Ascending aorta (tissue), 2 donors: ENCODE results near the gene CNGA1. TPM values are rescaled to one million over a fixed set of nuclear protein-coding genes. Genes with fewer than 3 reads are reported as not detected.

ENCODE experiments used
- DNase-seq, 2 donors: peaks; one replicate each; pipeline ENCODE4 v3.0.0-alpha.2; 2019; ENCODE audit warnings: low spot score in 2 of 2
- H3K27ac ChIP-seq, 2 donors: fragments of 200-600 bp; sonication (generic); one replicate each; pipeline ENCODE4 v1.5.1; 2016 to 2017; ENCODE audit warnings: mild to moderate bottlenecking in 1 of 2
- H3K27me3 ChIP-seq: fragments of 200-600 bp; sonication (generic); one replicate; pipeline ENCODE4 v1.5.1; 2017
- H3K36me3 ChIP-seq, 2 donors: fragments of 200-600 bp; sonication (generic); one replicate each; pipeline ENCODE4 v1.5.1; 2016
- H3K4me1 ChIP-seq, 2 donors: fragments of 200-600 bp; sonication (generic); one replicate each; pipeline ENCODE4 v1.5.1; 2016 to 2017; ENCODE audit warnings: mild to moderate bottlenecking in 1 of 2
- H3K4me3 ChIP-seq, 2 donors: fragments of 200-600 bp; sonication (generic); one replicate each; pipeline ENCODE4 v1.5.1; 2016 to 2017; ENCODE audit warnings: mild to moderate bottlenecking in 1 of 2
- H3K9me3 ChIP-seq, 2 donors: fragments of 200-600 bp; sonication (generic); one replicate each; pipeline ENCODE4 v1.5.1; 2016
- intact Hi-C: fragments of 100-400 bp; cut with DNase I; formaldehyde crosslinking; loops from one replicate; pipeline ENCODE4 v1.15.1; 2023
- total RNA-seq: library from RNA; depleted of rRNA; stranded (reverse); fragments of >200 nt; gene quantifications from one replicate; pipeline ENCODE4 v1.1.0, GENCODE V29; 2016
- TF ChIP-seq, protein P1 (sequence below), 3 experiments: fragments of 200-600 bp in 2 of 3; fragments of 450-650 bp in 1 of 3; sonication (generic) in 2 of 3; IDR thresholded peaks; one replicate each; pipeline ENCODE4 v1.5.1; 2016 to 2019; ENCODE audit warnings: antibody characterized with exemption in 3 of 3, mild to moderate bottlenecking in 1 of 3, moderate library complexity in 1 of 3

CNGA1 gene
- total RNA-seq: not detected

DNA sequence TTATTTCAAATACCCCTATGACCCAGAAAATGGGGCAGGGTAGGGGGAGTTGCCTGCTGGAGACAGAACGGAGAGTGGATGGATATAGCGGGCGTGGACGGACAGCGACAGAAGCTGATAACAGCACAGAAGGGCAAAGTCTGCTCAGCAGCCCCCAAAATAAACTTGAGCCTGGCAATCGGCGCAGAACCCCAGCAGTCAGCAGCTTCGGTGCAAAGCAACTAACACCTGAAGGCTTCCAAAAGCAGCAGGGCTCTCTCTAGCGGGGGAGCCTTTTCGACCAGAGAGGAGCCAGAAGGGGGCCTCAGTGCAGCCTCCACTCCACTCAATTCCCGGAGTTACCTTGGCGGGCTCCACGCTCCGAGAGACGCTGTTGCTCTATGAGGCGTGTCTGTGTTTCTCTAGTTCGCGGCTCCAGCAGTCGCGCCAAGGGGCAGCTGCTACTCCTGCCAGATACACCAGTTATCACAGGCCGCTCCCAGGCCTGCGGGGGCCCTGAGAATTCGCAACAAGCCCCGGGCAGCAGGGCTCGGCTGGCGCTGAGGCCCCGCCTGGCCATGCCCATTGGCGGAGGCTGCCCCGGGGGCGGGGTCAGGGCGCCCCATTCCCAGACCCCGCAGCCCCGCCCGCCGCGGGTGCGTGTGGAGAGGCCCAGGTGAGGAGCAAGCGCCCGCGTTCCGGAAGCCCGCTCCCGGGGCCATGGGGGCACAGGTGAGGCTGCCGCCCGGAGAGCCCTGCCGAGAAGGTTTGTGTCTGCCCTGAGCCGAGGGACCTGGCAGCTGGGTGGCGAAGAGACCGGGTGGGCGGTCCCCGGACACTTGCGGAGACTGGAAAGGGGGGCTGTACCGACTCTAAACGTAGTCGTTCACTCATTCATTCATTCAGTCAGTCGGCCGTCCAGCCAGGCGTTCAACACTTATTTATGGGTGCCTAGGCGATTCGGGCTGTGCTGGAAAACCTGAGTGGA, at the start of gene CNGA1, which contains the start of gene NIPAL1:
CNGA1 (minus strand) TSS at position 541 of the 967 bp plus-strand sequence. CDS start 63,992 bp downstream, outside the sequence.
NIPAL1 (plus strand) TSS at position 632 of the 967 bp plus-strand sequence; CDS start at position 700, 68 bp downstream.
- Histone ChIP-seq H3K4me3 (peak within 1 kb of the TSS; percentile 61 to 69), H3K27me3 (no peaks in the 10 kb centered on the region), H3K27ac (peak within 1 kb of the TSS in 1 of 2 donors; percentile 23), H3K36me3 (no peaks in the 10 kb centered on the region), H3K4me1 (peaks cover 0 to 2% of the 10 kb centered on the region in 2 donors), H3K9me3 (no peaks in the 10 kb centered on the region)
- TF ChIP-seq, protein P1, sequence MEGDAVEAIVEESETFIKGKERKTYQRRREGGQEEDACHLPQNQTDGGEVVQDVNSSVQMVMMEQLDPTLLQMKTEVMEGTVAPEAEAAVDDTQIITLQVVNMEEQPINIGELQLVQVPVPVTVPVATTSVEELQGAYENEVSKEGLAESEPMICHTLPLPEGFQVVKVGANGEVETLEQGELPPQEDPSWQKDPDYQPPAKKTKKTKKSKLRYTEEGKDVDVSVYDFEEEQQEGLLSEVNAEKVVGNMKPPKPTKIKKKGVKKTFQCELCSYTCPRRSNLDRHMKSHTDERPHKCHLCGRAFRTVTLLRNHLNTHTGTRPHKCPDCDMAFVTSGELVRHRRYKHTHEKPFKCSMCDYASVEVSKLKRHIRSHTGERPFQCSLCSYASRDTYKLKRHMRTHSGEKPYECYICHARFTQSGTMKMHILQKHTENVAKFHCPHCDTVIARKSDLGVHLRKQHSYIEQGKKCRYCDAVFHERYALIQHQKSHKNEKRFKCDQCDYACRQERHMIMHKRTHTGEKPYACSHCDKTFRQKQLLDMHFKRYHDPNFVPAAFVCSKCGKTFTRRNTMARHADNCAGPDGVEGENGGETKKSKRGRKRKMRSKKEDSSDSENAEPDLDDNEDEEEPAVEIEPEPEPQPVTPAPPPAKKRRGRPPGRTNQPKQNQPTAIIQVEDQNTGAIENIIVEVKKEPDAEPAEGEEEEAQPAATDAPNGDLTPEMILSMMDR (IDR thresholded peaks at IDR 0.05): peak in 1 of 3 experiments; percentile 31
- DNase-seq: peak in 1 of 2 donors; percentile 85
- intact Hi-C loops: loop anchor here (2.0 to 5.0 kb wide), 3 partner anchors 71 to 121 kb away; partner anchors contain the start of gene NFXL1

DNA sequence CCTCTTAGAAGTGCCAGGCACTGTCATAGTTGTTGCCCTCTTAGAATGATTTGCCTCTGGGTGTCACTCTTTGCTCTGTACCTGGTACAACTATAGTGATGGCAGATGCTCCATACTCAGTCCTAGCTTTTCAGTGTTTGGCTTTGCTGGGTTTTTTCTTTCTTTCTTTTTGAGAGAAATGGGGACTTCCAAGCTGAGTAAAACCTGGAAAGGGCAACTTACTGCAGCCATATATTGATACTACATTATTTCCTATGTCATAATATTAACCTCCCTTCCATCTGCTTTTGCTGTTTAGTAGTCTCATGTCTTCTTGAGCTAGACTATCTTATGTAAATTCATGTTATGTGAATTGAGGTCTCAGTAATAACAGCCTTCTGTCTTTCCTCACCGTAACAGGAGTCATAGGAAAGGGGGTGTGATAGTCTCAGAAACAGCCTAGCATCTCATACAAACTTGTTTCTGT, 49.1 kb upstream of the CNGA1 start:
- Histone ChIP-seq H3K9me3 (peaks cover 0 to 2% of the 10 kb centered on the region in 2 donors), H3K4me3 (no peak overlapping the region), H3K27ac (no peak overlapping the region), H3K36me3 (no peaks in the 10 kb centered on the region), H3K4me1 (no peaks in the 10 kb centered on the region), H3K27me3 (no peaks in the 10 kb centered on the region)
- DNase-seq: no peak
- intact Hi-C loops: no loop called here
- TF ChIP-seq, protein P1 (IDR thresholded peaks at IDR 0.05): no peak

DNA sequence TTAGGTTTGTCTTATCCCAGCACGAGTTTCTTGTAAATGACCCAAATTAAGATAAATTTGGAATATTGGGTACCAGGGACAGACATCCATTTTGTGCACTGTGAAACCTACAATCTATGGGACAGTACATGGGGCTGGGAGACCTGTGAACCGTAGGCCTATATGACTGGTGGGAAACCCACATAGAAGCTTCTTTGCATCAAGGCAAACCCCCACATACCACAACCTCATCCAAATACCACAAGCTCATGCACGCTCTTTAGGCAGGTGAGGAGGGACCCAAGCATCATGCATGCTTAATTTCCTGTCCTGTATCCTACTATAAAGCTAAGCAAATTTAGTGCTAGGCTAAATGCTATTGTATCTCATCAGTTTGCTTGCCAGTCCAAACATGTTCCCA, 47.9 kb upstream of the CNGA1 start:
- intact Hi-C loops: no loop called here
- TF ChIP-seq, protein P1 (IDR thresholded peaks at IDR 0.05): no peak
- no peak overlapping the region for H3K4me3 ChIP-seq
- H3K36me3 ChIP-seq: no peaks in the 10 kb centered on the region
- no peaks in the 10 kb centered on the region for H3K4me1 ChIP-seq
- DNase-seq: no peak
- no peak overlapping the region for H3K27ac ChIP-seq
- no peaks in the 10 kb centered on the region for H3K27me3 ChIP-seq
- peaks cover 0 to 3% of the 10 kb centered on the region in 2 donors for H3K9me3 ChIP-seq

DNA sequence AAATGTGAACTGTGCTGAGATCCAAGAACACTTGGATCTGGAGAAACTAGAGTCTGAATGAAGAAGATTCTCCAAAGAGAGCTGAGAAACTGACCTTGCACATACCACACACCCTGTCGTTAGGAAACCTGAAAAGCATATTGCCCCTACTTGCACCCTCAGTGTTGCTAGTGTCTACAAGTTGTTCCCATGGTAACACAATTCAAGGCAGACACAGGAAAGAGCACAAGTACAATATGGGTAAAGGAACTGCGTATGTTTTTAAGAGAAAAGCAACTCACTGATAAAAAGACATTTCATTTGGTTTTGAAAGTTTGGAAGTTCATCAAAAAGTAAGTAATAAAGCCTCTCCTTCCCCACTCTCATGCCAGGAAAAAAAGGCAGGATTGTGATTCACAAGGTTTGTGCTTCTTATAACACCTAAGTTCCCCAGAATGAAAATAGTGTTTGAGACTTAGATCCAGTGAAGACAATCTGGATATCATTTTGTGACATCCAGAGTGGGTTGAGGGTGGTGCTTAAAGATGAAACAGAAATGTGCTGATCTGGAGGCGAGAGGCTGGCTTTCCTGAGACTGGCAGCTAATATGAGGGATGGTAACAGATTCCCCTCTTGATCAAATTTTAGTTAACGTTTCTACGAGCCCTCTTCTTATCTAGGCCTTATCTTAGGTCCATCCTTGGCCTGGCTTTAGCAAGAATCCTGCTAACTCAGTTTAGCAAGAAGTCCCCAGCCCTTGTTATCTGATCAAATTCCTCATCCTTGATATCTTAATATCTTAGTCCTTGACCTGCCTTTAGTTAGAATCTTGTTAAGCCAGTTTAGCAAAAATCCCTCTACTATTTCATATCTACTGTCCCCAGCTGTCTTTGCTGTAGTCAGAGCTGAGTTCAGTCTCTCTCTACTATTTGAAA, 42.4 kb upstream of the CNGA1 start:
- Histone ChIP-seq H3K36me3 (no peaks in the 10 kb centered on the region), H3K27ac (no peak overlapping the region), H3K4me3 (no peak overlapping the region), H3K27me3 (no peaks in the 10 kb centered on the region), H3K9me3 (peaks cover 0 to 3% of the 10 kb centered on the region in 2 donors), H3K4me1 (no peaks in the 10 kb centered on the region)
- intact Hi-C loops: no loop called here
- TF ChIP-seq, protein P1 (IDR thresholded peaks at IDR 0.05): no peak
- DNase-seq: no peak

DNA sequence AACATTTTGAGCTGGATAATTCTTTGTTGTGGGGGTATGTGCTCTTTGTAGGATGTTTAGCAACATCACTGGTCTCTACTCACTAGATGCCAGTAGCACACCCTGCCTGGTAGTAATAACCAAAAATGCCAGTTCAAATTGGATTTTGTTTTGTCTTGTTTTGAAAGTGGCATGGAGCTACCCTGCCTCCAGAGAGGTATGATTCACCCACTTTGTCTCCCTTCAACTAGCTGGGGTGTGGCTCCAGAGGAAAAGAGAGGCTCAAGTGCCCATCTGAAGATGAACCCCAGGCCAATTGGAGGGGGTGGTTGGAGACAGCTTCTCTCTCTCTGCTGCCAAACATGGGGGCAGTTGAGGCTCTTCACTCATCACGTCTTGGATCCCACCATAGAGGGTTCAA, 34.6 kb upstream of the CNGA1 start:
- Histone ChIP-seq H3K27me3 (no peaks in the 10 kb centered on the region), H3K4me1 (no peaks in the 10 kb centered on the region), H3K9me3 (no peaks in the 10 kb centered on the region), H3K4me3 (no peak overlapping the region), H3K27ac (no peak overlapping the region), H3K36me3 (no peaks in the 10 kb centered on the region)
- intact Hi-C loops: no loop called here
- no peak for DNase-seq
- TF ChIP-seq, protein P1 (IDR thresholded peaks at IDR 0.05): no peak
